Fibroblast of mammary gland (primary cell): ENCODE results near the gene AOPEP.

ENCODE experiments used
- DNase-seq: peaks from one replicate; pipeline ENCODE4 v3.0.0-alpha.2; 2010; ENCODE audit warnings: low read depth
- H3K4me3 ChIP-seq: 2 replicates; pipeline ENCODE4 v1.5.1; 2011; ENCODE audit warnings: low read depth, mild to moderate bottlenecking, low read length, moderate library complexity; ENCODE audit not compliant: control insufficient read depth
- TF ChIP-seq, protein P1 (sequence below): conservative IDR thresholded peaks from 2 replicates; pipeline ENCODE4 v1.5.1; 2011; ENCODE audit warnings: low read depth, low read length, inconsistent platforms; ENCODE audit not compliant: control insufficient read depth, insufficient read depth

AOPEP gene

DNA sequence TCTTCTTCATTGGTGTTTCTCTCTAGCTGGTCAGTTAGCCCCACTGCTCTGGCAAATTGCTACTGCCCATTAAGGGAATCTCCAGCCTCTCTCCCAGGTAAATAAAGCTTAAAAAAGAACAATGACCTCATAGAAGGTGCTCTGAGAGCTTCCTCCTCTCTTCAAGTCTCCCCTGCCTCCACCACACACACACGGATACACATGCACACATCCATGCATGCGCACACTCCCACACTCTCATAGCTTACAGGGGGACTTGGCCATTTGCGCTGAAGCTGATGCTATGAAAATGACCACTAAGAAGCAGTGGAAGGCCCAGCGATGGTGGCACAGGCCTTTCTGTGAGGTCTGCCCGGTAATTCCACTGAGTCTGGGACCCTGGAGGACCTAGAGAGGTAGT, 250.9 kb downstream of the AOPEP start:
- TF ChIP-seq, protein P1, sequence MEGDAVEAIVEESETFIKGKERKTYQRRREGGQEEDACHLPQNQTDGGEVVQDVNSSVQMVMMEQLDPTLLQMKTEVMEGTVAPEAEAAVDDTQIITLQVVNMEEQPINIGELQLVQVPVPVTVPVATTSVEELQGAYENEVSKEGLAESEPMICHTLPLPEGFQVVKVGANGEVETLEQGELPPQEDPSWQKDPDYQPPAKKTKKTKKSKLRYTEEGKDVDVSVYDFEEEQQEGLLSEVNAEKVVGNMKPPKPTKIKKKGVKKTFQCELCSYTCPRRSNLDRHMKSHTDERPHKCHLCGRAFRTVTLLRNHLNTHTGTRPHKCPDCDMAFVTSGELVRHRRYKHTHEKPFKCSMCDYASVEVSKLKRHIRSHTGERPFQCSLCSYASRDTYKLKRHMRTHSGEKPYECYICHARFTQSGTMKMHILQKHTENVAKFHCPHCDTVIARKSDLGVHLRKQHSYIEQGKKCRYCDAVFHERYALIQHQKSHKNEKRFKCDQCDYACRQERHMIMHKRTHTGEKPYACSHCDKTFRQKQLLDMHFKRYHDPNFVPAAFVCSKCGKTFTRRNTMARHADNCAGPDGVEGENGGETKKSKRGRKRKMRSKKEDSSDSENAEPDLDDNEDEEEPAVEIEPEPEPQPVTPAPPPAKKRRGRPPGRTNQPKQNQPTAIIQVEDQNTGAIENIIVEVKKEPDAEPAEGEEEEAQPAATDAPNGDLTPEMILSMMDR: no peak
- DNase-seq: no peak
- no peak overlapping the region for H3K4me3 ChIP-seq

DNA sequence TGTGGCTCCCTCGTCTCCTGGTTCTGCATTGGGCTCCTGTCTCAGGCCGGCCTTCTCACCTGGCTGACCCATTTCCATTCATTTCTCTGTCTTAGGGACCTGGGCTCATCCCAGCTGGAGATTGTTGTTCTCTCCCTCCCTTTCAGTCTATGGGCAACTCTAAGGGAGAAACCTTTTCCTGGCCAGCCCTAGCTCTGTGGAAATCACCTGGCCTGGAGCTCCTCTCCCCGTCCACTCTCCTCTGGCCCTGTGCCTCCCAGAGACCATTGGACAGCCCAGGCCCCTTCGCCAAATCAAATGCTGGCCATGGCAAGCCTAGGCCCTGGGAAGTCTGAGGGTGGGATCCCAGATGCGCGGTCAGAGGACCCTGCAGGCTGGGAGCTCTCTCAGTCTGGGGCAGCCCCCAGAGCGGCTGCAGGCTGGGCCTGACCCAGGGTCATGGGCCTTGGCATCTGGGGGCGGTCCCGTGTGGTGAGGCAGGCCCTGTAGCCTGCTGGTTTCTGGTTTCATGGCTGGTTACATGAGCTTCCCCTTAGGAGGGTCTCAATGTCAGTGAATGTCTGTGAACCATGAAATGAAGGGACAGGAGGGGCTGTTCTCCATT, 253.5 kb downstream of the AOPEP start:
- TF ChIP-seq, protein P1: no peak
- no peak overlapping the region for H3K4me3 ChIP-seq
- DNase-seq: no peak

DNA sequence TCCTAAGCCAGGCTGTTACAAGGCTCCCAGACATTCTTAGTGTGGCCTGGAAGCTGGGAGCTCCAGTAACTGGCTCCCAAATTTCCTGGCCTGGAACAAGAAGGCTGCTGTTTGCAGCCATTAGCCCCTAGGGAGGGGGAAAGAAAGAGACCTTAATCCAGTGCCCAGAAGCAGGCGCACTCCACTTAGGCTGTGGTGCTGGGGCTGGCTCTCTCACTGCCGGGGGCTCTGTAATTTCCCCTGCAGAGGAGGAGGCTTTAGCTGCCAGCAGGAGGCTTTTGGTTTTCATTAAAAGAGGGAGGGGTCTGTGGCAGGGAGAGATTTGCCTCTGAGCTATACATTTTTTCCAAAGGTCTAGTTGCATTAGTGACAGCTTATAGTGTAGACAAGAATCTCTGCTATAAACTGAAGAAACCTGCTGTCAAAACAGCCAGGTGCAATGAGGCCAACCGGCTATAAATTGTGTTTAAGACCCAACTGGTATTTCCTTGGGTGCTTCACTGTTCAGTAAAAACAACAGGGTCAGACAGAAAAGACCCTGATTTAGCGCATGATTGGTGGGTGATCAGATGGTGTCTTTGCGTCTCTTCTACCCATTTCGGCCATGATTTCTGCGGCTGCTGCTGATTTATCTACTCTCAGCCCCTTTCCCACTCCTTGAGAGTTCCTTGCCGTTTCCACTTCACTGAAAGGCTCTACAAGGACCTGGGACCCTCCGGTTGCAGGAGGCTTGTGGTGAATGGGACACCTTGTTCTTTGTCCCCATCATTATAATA, 254.6 kb downstream of the AOPEP start:
- TF ChIP-seq, protein P1: no peak
- no peak overlapping the region for H3K4me3 ChIP-seq
- no peak for DNase-seq

DNA sequence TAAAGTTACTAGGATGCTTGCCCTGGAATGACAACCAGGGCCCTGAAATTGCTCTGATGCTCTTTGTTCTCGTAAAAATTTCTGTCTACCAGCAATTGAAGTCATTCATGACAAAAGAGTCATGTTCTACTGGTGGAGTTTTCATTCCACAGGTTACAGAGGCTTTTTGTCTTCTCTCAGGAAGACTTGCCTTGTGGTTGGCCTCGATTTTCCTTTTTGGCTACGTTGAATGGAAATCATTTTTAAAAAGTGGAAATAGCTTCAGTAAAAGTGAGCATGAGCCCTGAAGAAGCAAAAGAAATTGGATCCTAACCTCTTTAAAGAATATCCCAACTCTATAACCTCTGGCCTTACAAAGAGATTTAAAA, 255.2 kb downstream of the AOPEP start:
- DNase-seq: no peak
- no peak overlapping the region for H3K4me3 ChIP-seq
- TF ChIP-seq, protein P1: no peak

DNA sequence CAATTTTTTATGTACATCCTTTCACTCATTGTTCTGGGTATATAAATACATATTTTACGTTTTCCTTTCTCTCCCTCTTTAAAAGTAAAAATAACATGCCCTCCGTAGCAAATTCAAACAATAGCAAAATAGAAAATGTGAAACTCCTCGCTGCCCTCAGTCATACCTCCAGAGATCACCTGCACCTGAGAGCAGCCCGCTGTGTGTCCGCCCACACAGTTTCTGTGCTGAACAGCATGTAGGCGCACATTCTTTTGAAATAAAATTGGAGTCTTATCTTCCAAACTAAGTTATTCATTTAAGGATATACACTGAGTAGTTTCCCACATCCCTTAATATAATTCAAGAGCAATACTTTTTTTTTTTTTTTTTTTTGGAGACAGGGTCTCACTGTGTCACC, 255.7 kb downstream of the AOPEP start:
- TF ChIP-seq, protein P1: no peak
- no peak overlapping the region for H3K4me3 ChIP-seq
- DNase-seq: no peak

DNA sequence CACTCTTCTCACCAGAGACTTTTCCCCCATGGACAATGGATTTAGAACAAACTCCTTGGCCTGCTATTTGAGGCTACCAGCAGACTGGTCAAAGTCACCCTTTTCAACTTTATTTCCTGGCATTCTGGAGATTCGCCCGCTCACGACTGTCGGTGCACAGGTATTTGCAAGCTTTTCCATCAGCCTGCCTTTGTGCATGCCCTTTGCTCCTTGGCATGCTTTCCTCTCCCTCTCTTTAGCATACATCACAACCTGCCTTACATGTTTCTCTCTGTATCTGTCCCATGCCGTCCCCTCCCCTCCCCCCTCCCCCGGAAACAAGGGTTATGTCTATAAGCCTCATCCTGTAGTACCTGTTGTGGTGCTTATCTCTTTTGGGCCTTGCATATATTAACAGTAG, 257.1 kb downstream of the AOPEP start:
- no peak for DNase-seq
- H3K4me3 ChIP-seq: no peak overlapping the region
- TF ChIP-seq, protein P1: no peak
